IPS DF 6.9 (cell line): ENCODE measurements around the gene ICOS.

Experiments used
- DNase-seq: peaks from one replicate; pipeline ENCODE4 v3.0.0-alpha.2; 2013; ENCODE audit warnings: low read depth, low spot score
- H3K27ac ChIP-seq: one replicate; pipeline ENCODE4 v1.5.1; 2013; ENCODE audit warnings: low read length, control low read depth
- H3K27me3 ChIP-seq: 2 replicates; pipeline ENCODE4 v1.6.1; 2013; ENCODE audit warnings: mild to moderate bottlenecking, low read length; ENCODE audit not compliant: control insufficient read depth, insufficient read depth
- H3K36me3 ChIP-seq: 2 replicates; pipeline ENCODE4 v1.6.1; 2013; ENCODE audit warnings: low read length; ENCODE audit not compliant: control insufficient read depth, insufficient read depth
- H3K4me1 ChIP-seq: 2 replicates; pipeline ENCODE4 v1.6.1; 2013; ENCODE audit warnings: low read length; ENCODE audit not compliant: control insufficient read depth, insufficient read depth
- H3K4me3 ChIP-seq: 2 replicates; pipeline ENCODE4 v1.5.1; 2013; ENCODE audit warnings: mild to moderate bottlenecking, low read length
- H3K9me3 ChIP-seq: 2 replicates; pipeline ENCODE4 v1.6.1; 2013; ENCODE audit warnings: low read length, inconsistent platforms; ENCODE audit not compliant: control insufficient read depth, insufficient read depth
- WGBS: extraction: QIAGEN DNeasy Blood & Tissue Kit; methylation state at CpG from one replicate; pipeline ENCODE4 v1.1.7; 2013; ENCODE audit warnings: mixed read lengths, missing lambda C conversion rate; ENCODE audit not compliant: insufficient read length, insufficient coverage; 5-methylcytosine and 5-hydroxymethylcytosine counted together

The ICOS gene

GRCh38 chr2:203898657-203899056, 37.9 kb upstream of the ICOS start:
- H3K36me3 ChIP-seq = no peaks in the 10 kb centered on the region
- no CpG with 5 or more reads among the region's 2 CpGs for WGBS
- H3K27ac ChIP-seq = no peak overlapping the region

DNA sequence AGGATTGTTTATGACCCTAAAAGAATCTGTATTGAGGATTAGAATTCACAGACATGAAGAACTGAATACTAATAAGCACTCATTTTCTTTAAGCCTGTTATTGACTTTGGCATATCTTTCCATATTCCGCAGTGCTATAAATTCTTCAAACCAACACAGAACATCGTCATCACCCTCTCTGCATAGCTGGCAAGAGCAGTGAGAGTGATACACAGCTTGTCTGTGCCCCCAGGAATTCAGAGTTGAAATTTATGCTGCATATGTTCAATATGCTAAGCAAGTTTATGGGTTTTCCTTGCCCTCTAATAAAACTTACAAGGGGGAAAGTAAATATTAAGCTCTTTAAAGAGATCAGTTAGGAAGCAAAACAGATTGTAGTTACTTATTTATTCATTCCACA, 36.3 kb upstream of the ICOS start:
- Histone ChIP-seq H3K4me3 (no peak overlapping the region), H3K36me3 (no peaks in the 10 kb centered on the region), H3K27ac (no peak overlapping the region), H3K4me1 (no peaks in the 10 kb centered on the region), H3K27me3 (no peaks in the 10 kb centered on the region), H3K9me3 (no peaks in the 10 kb centered on the region)
- WGBS = no CpG with 5 or more reads among the region's 2 CpGs
- DNase-seq = no peak

More at GRCh38 chr2:203898657-203899056, 37.9 kb upstream of the ICOS start:
- H3K4me1 ChIP-seq = no peaks in the 10 kb centered on the region
- no peak overlapping the region for H3K4me3 ChIP-seq
- no peaks in the 10 kb centered on the region for H3K27me3 ChIP-seq
- DNase-seq = no peak
- H3K9me3 ChIP-seq = no peaks in the 10 kb centered on the region

- Histone ChIP-seq H3K9me3 (no peaks in the 10 kb centered on the region), H3K27ac (no peak overlapping the region), H3K27me3 (no peaks in the 10 kb centered on the region), H3K4me3 (no peak overlapping the region), H3K36me3 (no peaks in the 10 kb centered on the region), H3K4me1 (no peaks in the 10 kb centered on the region)
- DNase-seq = no peak
- no CpG with 5 or more reads among the region's 4 CpGs for WGBS
Observed at GRCh38 chr2:203904022-203904421, 32.5 kb upstream of the ICOS start.

DNA sequence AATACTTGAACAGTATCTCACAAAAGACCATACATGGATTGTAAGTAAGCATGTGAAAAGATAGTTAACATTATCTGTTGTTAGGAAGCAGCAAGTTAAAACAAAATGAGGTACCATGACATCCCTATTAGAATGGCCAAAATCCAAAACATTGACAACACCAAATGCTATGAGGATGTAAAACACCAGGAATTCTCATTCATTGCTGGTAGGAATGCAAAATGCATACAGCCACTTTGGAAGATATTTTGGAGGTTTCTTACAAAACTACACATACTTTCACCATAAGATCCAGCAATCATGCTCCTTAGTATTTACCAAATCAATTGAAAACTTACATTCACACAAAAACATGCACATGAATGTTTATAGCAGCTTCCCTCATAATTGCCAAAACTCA, 30.9 kb upstream of the ICOS start:
- no peak for DNase-seq
- Histone ChIP-seq H3K9me3 (no peaks in the 10 kb centered on the region), H3K27ac (no peak overlapping the region), H3K36me3 (no peaks in the 10 kb centered on the region), H3K27me3 (no peaks in the 10 kb centered on the region), H3K4me3 (no peak overlapping the region), H3K4me1 (no peaks in the 10 kb centered on the region)

- DNase-seq = no peak
- WGBS = no CpG with 5 or more reads among the region's 6 CpGs
Observed at GRCh38 chr2:203908066-203908796, 28.3 kb upstream of the ICOS start.

GRCh38 chr2:203908797-203909185, 27.8 kb upstream of the ICOS start:
- Histone ChIP-seq H3K9me3 (no peaks in the 10 kb centered on the region), H3K36me3 (no peaks in the 10 kb centered on the region), H3K4me3 (no peak overlapping the region), H3K27me3 (no peaks in the 10 kb centered on the region), H3K4me1 (no peaks in the 10 kb centered on the region), H3K27ac (no peak overlapping the region)
- no CpG with 5 or more reads among the region's 3 CpGs for WGBS
- DNase-seq = no peak

More at GRCh38 chr2:203908066-203908796, 28.3 kb upstream of the ICOS start:
- H3K27me3 ChIP-seq = no peaks in the 10 kb centered on the region
- no peak overlapping the region for H3K27ac ChIP-seq
- H3K9me3 ChIP-seq = no peaks in the 10 kb centered on the region
- no peaks in the 10 kb centered on the region for H3K4me1 ChIP-seq
- no peaks in the 10 kb centered on the region for H3K36me3 ChIP-seq
- no peak overlapping the region for H3K4me3 ChIP-seq

DNA sequence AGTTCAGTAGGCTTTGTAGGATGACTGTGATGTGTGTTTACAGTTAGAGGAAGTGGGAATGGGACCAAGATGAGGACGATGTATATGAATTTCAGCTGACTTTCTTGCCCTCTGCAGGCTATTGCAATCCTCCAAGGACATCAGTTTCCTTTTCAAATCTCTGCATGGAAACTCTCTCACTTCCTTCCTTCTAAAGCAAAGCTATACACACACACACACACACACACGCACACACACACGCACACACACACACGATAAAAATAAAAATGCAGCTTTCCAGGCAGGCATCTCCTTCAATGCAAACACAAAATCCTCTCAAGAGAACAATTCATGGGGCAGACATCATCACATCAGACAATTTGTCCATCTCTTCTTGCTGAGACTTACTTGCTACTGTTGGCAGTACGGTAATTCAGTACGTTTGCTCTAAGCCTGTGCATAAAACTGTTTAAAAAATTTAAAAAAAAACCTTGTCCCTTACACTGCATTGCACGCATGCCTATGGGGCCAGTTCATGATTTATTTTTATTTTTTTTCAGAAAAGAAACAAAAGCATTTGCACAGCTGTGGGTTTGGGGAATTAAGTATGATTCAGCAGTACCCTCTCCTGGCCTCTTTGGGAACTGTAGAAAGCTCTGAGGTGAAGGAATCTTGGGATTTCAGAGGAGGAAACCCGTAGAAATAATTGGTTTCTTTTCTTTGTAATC, 27.1 kb upstream of the ICOS start:
- H3K9me3 ChIP-seq = no peaks in the 10 kb centered on the region
- DNase-seq = no peak
- no peak overlapping the region for H3K4me3 ChIP-seq
- no CpG with 5 or more reads among the region's 8 CpGs for whole genome bisulfite sequencing
- no peak overlapping the region for H3K27ac ChIP-seq
- H3K4me1 ChIP-seq = no peaks in the 10 kb centered on the region
- H3K36me3 ChIP-seq = no peaks in the 10 kb centered on the region
- no peaks in the 10 kb centered on the region for H3K27me3 ChIP-seq

- Histone ChIP-seq H3K27me3 (no peaks in the 10 kb centered on the region), H3K4me3 (no peak overlapping the region), H3K27ac (no peak overlapping the region), H3K4me1 (no peaks in the 10 kb centered on the region), H3K36me3 (no peaks in the 10 kb centered on the region), H3K9me3 (no peaks in the 10 kb centered on the region)
- DNase-seq = no peak
- WGBS = no CpG with 5 or more reads among the region's 5 CpGs
Observed at GRCh38 chr2:203909974-203910373, 26.6 kb upstream of the ICOS start.

GRCh38 chr2:203913947-203914346, 22.6 kb upstream of the ICOS start:
- no peaks in the 10 kb centered on the region for H3K4me1 ChIP-seq
- DNase-seq = no peak
- no CpG with 5 or more reads among the region's 8 CpGs for WGBS
- no peaks in the 10 kb centered on the region for H3K36me3 ChIP-seq
- H3K4me3 ChIP-seq = no peak overlapping the region
- no peaks in the 10 kb centered on the region for H3K9me3 ChIP-seq
- H3K27me3 ChIP-seq = no peaks in the 10 kb centered on the region
- H3K27ac ChIP-seq = no peak overlapping the region

- no peak overlapping the region for H3K27ac ChIP-seq
- no peak for DNase-seq
- H3K27me3 ChIP-seq = no peaks in the 10 kb centered on the region
- no peak overlapping the region for H3K4me3 ChIP-seq
- no peaks in the 10 kb centered on the region for H3K36me3 ChIP-seq
- WGBS = no CpG with 5 or more reads among the region's 8 CpGs
- H3K9me3 ChIP-seq = no peaks in the 10 kb centered on the region
- no peaks in the 10 kb centered on the region for H3K4me1 ChIP-seq
Observed at GRCh38 chr2:203914546-203915182, 21.9 kb upstream of the ICOS start.
